MCF 10A (cell line): ENCODE results near the gene STK4. TPM values are rescaled to one million over a fixed set of nuclear protein-coding genes. Genes with fewer than 3 reads are reported as not detected.

Experiments used
- BruUV-seq: library from RNA; stranded (reverse); fragments of 400-500 nt; replicated peaks from 2 replicates; lab custom pipeline; 2021; lab: Mats Ljungman, UMichigan
- CTCF ChIA-PET: fragments of 300-600 bp; sonication (Branson Sonifier 250); formaldehyde crosslinking; extraction: SDS; loops from one replicate; lab custom pipeline; 2021; ENCODE audit warnings: antibody characterized with exemption, inconsistent platforms; lab: Yijun Ruan, JAX
- POLR2A ChIA-PET: fragments of 300-600, 350-650 bp; sonication (Branson Sonifier 250); formaldehyde crosslinking; extraction: SDS; loops from one replicate; lab custom pipeline; 2020; ENCODE audit warnings: antibody characterized with exemption, inconsistent platforms; lab: Yijun Ruan, JAX
- DNase-seq: peaks from one replicate; pipeline ENCODE4 v3.0.0-alpha.2; 2018; ENCODE audit not compliant: unreplicated experiment
- H3K27ac Mint-ChIP-seq: one replicate; pipeline ENCODE4 v1.8.0; 2022; ENCODE audit warnings: mild to moderate bottlenecking, low read depth, mixed read lengths; ENCODE audit not compliant: unreplicated experiment
- H3K27me3 Mint-ChIP-seq: one replicate; pipeline ENCODE4 v1.8.0; 2022; ENCODE audit warnings: mixed read lengths; ENCODE audit not compliant: insufficient read depth, unreplicated experiment
- H3K36me3 Mint-ChIP-seq: one replicate; pipeline ENCODE4 v1.8.0; 2022; ENCODE audit warnings: mild to moderate bottlenecking, moderate library complexity, mixed read lengths; ENCODE audit not compliant: insufficient read depth, unreplicated experiment
- H3K4me1 Mint-ChIP-seq: one replicate; pipeline ENCODE4 v1.8.0; 2022; ENCODE audit warnings: mixed read lengths; ENCODE audit not compliant: insufficient read depth, unreplicated experiment
- H3K4me3 Mint-ChIP-seq: one replicate; pipeline ENCODE4 v1.8.0; 2022; ENCODE audit warnings: mild to moderate bottlenecking, moderate library complexity, mixed read lengths; ENCODE audit not compliant: unreplicated experiment
- H3K9me3 Mint-ChIP-seq: one replicate; pipeline ENCODE4 v1.8.0; 2022; ENCODE audit warnings: mixed read lengths; ENCODE audit not compliant: unreplicated experiment
- CTCF ChIP-seq: fragments of 200-600 bp; IDR thresholded peaks from one replicate; pipeline ENCODE4 v1.8.0; 2022; ENCODE audit warnings: antibody characterized with exemption, mild to moderate bottlenecking; ENCODE audit not compliant: unreplicated experiment
- intact Hi-C: fragments of 100-400 bp; cut with micrococcal nuclease; formaldehyde crosslinking; loops from 2 replicates; pipeline ENCODE4 v1.14.1; 2022
- total RNA-seq: library from RNA; stranded (reverse); gene quantifications from 2 replicates; pipeline ENCODE4 v1.2.3, GENCODE V29; 2022

Gene STK4
- total RNA-seq, 1 experiment from 2014 or later = 47.7 TPM

DNA sequence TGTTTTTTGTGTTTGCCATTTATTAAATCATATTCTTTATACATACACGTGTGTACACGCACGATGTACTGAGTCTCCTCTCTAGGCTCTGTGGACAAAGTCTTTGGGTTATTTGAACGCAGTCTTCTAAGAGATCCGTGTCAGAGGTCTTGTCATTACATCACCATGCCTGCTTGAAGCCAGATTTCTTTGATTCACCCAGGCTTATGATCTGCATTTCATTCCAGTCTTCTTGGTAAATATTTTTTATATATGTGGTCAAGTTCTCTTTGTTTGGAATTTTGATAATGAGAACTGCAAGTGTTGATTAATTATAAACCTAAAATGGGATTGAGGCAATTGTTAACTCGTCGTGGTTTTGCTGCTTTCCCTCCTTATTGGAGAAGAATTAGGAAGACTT, 100.1 kb downstream of the STK4 start:
- DNase-seq = no peak
- peaks cover 24% of the 10 kb centered on the region for H3K36me3 Mint-ChIP-seq
- H3K4me1 Mint-ChIP-seq = peaks cover 36% of the 10 kb centered on the region
- no TSS peak for BruUV-seq
- H3K4me3 Mint-ChIP-seq = no peak overlapping the region
- no peaks in the 10 kb centered on the region for H3K27me3 Mint-ChIP-seq
- no peak for TF ChIP-seq CTCF
- H3K9me3 Mint-ChIP-seq = no peaks in the 10 kb centered on the region
- POLR2A ChIA-PET = interaction anchor here (0.6 to 1.7 kb wide), 8 partner anchors 8 to 228 kb away, joined by 3 to 4 read pairs (median 3); no protein-coding TSS in a partner anchor
- intact Hi-C loops = no loop called here
- CTCF ChIA-PET = interaction anchor here (1.2 to 2.1 kb wide), 4 partner anchors 22 to 228 kb away, joined by 5 to 20 read pairs (median 10); no protein-coding TSS in a partner anchor
- H3K27ac Mint-ChIP-seq = no peak overlapping the region

DNA sequence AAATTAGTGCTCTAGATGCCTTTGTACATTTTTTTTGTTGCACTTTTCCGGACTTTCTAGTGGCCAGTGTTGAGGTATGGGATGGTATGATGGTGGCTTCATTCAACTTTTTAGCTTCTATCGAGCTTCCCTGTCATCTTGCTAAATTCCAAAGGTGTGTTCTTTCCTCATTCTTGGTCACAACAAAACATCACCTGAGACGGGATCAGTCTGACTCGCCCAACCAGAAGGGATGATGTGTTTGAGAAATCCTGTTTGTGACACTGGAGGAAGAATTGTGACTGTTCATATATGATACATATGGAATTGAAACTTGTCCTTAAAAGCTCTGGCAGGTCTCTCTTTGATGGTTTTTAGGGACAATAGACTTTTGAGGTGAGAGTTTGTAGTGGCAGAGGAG, 100.8 kb downstream of the STK4 start:
- Mint-ChIP-seq H3K4me3 (no peak overlapping the region), H3K4me1 (peaks cover 38% of the 10 kb centered on the region), H3K36me3 (peaks cover 24% of the 10 kb centered on the region), H3K27me3 (no peaks in the 10 kb centered on the region), H3K27ac (peak overlapping the region; percentile 27), H3K9me3 (no peaks in the 10 kb centered on the region)
- CTCF ChIA-PET = interaction anchor here (0.6 to 2.1 kb wide), 7 partner anchors 23 to 296 kb away, joined by 3 to 20 read pairs (median 4); partner anchors contain the start of gene SYS1
- TF ChIP-seq CTCF = no peak
- intact Hi-C loops = no loop called here
- POLR2A ChIA-PET = interaction anchor here (0.8 to 1.7 kb wide), 9 partner anchors 9 to 224 kb away, joined by 3 to 6 read pairs (median 4); partner anchors contain the start of gene SLPI
- BruUV-seq = no TSS peak
- no peak for DNase-seq

DNA sequence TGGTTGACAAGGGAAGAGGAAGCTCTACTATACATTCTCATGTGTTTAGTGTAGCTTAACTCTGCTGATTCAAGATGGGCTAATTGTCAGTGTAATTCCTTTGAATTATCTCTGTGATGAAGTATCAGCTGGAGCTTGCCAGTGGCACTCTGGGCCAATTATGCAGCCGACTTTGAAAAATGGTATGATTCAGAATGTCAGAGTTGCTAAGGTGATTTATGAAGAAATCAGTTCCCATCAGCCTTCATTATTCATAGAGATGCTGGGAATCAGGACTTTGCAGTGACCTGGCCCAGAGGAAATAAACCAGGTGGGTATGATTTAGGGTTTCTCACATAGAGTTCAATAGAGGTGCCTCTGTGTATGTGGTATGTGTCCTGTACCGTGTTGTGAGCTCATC, 101.2 kb downstream of the STK4 start:
- CTCF ChIA-PET = interaction anchor here (0.6 to 2.1 kb wide), 9 partner anchors 24 to 295 kb away, joined by 3 to 20 read pairs (median 4); partner anchors contain the start of gene SYS1
- intact Hi-C loops = no loop called here
- H3K27ac Mint-ChIP-seq = peak overlapping the region; percentile 27
- peak; percentile 49 for DNase-seq
- TF ChIP-seq CTCF = no peak
- POLR2A ChIA-PET = interaction anchor here (0.5 to 1.7 kb wide), 9 partner anchors 9 to 187 kb away, joined by 3 to 6 read pairs (median 4); partner anchors contain the start of gene SLPI
- BruUV-seq = no TSS peak
- no peak overlapping the region for H3K4me3 Mint-ChIP-seq
- H3K36me3 Mint-ChIP-seq = peaks cover 24% of the 10 kb centered on the region
- no peaks in the 10 kb centered on the region for H3K27me3 Mint-ChIP-seq
- H3K4me1 Mint-ChIP-seq = peaks cover 38% of the 10 kb centered on the region
- H3K9me3 Mint-ChIP-seq = no peaks in the 10 kb centered on the region

DNA sequence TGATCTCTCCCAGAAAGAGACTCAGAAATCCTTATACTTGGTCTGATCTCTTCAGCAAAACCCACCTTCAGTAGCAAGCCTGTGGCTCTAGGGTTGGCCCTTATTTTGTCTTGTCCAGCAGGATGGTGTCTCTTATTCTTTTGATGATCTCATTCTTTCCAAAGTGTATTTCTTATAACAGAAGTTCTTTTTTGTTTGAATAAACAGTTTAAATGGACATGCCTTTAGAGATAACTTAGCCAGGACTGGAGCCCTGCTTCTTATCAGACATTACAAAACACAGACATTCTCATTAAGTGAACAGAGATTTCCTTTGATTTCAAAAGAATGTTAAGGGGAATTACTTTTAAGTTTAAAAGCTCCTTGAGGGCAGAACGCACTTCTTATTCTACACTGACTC, 102.9 kb downstream of the STK4 start:
- POLR2A ChIA-PET = no interaction called here

More for the DNA sequence above, 102.9 kb downstream of the STK4 start:
- H3K27me3 Mint-ChIP-seq = no peaks in the 10 kb centered on the region
- H3K4me3 Mint-ChIP-seq = no peak overlapping the region
- no peak for TF ChIP-seq CTCF
- CTCF ChIA-PET = interaction anchor here (0.6 to 4.2 kb wide), 2 partner anchors 26 to 96 kb away, joined by 3 to 53 read pairs; no protein-coding TSS in a partner anchor
- no TSS peak for BruUV-seq
- H3K36me3 Mint-ChIP-seq = peaks cover 24% of the 10 kb centered on the region
- H3K27ac Mint-ChIP-seq = peak overlapping the region; percentile 29
- H3K4me1 Mint-ChIP-seq = peaks cover 34% of the 10 kb centered on the region
- no peaks in the 10 kb centered on the region for H3K9me3 Mint-ChIP-seq
- intact Hi-C loops = no loop called here
- no peak for DNase-seq
